SKM-1 (cell line): ENCODE measurements around the gene IQCN.
A peak's percentile ranks its signal among the peaks of the same experiment; 100 is the strongest.

Experiments used
- DNase-seq: peaks from one replicate; lab custom pipeline; 2025; ENCODE audit not compliant: unreplicated experiment; lab: John Stamatoyannopoulos, UW

IQCN gene

GRCh38 chr19:18269070-18269723 is 5.1 kb downstream of the IQCN start:
- no peak for DNase-seq

- no peak for DNase-seq
Measured at GRCh38 chr19:18266771-18267686, 7.2 kb downstream of the IQCN start.

- no peak for DNase-seq
Measured at GRCh38 chr19:18265582-18265981, 8.7 kb downstream of the IQCN start.

DNA sequence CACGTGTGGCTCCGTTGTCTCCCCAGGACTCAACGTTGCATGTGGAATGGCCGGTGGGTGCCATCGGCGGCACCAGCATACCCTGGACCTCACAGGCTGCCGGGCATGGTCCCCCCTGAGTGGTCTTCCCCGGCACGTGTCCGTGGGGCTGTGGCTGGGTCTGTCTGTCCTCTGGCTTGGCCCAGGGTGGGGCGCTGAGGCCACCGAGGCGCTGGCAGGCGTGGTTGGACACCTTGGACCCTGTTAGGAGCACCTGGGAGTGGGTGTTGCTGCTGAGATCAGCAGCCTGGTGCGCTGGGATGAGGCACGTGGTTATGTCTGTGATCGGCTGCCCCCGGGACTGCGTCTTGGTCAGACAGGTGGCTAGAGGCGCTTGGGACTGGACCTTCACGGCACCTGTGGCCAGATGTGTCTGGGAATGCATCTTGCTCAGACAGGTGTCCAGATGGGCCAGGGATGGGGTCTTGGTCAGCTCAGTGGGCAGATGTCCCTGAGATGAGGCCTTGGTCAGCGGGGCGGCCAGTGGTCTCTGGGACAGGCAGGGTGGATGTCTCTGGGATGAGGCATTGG is 9.2 kb downstream of the IQCN start:
- no peak for DNase-seq

GRCh38 chr19:18264137-18264854 is 10.0 kb downstream of the IQCN start:
- DNase-seq = no peak

DNA sequence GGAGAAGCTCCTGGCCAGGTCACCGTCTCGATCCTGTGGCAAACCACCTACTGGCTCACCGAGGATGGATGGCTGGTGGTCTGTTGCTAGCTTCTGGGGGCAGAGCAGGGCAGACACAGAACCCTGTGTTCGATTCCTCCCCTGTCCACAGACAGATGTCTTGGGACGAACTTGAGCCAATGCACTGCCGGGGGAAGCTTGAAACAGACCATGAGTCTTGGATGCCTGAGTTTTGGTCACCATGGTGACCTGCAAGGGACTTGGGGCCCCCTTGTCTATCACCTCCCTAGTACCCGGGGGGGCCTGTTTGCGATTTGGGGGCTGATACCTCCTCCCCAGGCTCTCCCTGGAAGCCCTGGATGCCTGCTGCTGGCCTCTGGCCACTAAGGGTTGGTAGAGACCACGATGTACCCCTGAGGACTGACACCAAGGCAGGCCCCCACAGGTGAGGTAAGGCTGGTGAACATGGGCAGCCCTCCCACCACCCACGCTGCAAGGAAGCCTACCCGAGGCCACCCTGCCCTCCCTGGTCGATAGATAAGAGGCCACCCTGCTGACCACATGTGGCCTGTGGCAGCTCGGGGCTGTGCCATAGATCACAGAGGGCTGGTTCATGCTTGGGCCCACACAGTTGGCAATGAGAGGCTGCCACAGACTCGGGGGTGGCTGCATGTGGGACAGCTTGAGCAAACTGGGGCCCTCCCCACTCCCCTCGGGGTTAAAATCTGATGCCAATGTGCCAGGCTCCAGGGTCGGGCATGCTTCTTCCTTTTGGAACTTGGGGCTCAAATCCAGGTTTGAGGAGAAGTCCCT is 10.7 kb downstream of the IQCN start:
- DNase-seq = no peak

- no peak for DNase-seq
Measured at GRCh38 chr19:18262917-18263316, 11.3 kb downstream of the IQCN start.

DNA sequence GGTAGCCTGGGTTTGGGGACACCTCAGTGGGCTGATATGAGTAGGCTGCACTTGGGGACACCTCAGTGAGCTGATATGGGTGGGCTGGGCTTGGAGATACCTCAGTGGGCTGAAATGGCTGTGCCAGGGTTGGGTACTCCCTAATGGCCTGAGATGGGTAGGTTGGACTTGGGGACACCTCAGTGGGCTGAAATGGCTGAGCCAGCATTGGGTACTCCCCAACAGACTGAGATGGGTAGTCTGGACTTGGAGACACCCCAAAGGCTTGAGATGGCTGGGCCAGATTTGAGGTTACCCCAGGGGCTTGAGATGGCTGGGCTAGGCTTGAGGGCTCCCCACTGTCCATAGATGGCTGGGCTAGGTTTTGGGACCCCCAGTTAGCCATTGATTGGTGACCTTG is 12.1 kb downstream of the IQCN start:
- DNase-seq = no peak

GRCh38 chr19:18261474-18261873 is 12.8 kb downstream of the IQCN start:
- no peak for DNase-seq

GRCh38 chr19:18259893-18260292 is 14.4 kb downstream of the IQCN start:
- DNase-seq = no peak

DNA sequence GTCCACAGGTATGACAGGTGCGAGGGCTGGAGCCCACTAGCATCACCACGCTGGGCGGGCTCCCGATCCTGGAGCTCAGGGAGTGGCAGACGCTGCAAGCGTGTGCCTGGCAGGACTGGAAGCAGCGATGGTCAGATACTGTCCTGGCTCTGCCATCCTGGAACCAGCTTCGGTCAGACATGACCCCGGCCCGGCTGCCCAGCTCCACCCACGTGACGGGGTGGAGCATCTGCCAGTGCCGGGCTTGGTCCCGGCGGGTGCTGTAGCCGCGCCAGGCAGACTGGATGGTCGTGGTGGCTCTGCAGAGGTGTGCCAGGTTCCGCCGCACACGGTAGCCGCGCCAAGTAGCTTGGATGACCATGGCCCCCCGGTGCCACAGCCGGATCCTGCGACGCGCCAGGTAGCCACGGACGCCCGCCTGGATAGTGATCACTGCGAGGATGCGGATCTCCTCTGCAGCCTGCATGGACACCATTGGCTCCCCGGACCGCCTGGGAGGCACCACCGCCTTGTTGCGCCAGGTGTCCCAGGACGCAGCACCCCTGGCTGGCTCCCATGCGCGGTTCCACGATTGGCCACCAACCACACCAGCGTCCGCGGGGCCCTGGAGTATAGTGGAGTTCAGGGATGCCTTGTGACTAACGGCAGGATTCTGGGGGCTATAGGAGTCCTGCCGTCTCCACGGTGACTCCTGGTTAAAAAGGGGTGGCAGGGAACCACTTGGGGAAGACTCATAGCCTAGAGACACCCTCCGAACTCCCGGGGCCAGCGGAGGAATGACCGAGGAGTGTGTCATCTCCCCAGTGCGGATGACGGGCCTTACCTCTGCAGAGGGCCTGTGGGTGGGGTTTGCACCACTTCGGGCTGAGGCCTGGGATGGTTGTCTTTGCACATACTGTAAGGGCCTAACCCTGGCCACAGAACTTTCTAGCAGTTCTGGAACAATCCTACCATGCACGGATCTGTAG is 16.5 kb downstream of the IQCN start:
- no peak for DNase-seq

GRCh38 chr19:18254546-18255503 is 19.4 kb downstream of the IQCN start:
- no peak for DNase-seq

DNA sequence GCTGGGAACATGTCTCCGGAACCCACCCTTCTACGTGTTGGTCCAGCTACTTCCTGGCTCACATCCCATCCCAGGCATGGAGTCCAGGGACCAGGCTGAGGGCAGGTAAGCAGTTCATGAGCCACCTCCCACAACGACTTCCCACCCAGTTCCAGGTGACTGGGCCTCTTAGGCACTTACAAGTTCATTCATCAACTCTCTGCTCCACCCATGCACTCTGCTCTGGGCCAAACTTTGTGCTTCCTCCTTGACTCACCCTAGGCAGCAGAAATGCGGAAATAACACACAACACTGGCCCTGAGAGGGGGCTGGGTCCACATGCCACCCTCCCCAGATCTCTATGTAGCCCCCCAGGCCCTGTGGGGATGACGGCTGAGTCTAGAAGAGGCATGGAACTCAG is 20.5 kb downstream of the IQCN start:
- peak; percentile 32 for DNase-seq

GRCh38 chr19:18253130-18253529 is 21.1 kb downstream of the IQCN start:
- no peak for DNase-seq

DNA sequence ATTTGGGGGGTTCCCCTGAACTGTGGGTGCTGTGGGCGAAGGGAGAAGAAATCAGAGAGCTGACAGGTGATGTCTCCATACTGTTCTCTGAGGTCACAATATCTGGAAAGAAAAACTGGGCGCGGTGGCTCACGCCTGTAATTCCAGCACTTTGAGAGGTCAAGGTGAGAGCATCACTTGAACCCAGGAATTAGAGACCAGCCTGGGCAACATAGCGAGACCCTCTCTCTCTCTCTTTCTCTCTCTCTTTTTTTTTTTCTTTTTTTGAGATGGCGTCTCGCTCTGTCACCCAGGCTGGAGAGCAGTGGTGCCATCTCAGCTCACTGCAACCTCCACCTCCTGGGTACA is 21.9 kb downstream of the IQCN start:
- DNase-seq = no peak

DNA sequence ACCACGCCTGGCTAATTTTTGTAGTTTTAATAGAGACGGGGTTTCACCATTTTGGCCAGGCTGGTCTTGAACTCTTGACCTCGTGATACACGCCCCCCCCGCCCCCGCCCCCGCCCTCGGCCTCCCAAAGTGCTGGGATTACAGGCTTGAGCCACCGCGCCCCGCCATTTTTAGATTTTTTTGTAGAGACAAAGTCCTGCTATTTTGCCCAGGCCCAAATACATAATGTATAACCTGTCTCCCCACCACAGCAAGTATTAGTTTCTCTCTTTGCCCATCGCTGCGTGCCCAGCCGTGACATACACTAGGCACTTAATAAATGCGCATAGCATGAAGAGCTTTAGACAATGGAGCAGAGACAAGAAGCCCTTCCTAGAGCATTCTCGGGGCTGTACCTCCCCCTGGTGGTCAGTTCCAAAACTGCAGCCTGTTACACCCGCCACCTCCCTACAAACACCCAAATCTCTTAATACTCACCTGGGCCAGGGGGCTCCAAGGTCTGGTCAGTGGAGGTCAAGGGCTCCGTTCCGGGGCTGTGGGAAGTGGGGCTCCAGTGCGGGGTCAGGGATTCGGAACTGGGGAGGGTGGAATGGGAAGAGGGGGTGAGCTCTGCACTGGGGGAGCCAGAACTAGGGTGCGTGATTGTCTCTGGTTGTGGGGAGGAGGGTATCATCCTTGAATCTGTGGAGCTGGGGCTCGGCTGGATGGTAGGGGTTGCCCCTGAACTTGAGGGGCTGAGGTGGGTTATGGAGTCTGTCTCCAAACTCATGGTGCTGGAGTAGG is 22.5 kb downstream of the IQCN start:
- DNase-seq = peak; percentile 31

DNA sequence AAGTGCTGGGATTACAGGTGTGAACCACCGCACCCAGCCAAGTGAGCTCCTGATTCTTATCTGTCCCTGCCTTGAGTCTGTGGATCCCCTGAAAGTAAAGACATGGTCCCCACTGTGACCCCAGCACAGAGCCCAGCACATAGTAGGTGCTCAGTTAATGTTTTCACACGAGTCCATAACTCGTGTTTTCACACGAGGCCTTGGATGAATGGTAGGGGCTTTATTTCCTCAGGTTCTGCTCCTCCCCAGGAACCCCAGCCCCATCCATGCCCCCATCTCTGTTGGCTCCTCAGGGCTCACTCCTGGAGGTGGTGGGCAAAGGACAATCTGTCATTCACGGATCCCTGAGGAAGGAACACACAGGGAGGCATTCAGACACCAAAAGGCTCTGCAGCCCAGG is 24.4 kb downstream of the IQCN start:
- DNase-seq = no peak

- DNase-seq = no peak
Measured at GRCh38 chr19:18245297-18245696, 29.0 kb downstream of the IQCN start.
